GM21576 (cell line): ENCODE data around the gene MRPL32.

Experiments used
- ATAC-seq: cut with Tn5 transposase; IDR thresholded peaks from one replicate; pipeline ENCODE4 v1.9.1; 2021; ENCODE audit warnings: mild to moderate bottlenecking, moderate library complexity; ENCODE audit not compliant: unreplicated experiment

Gene MRPL32

DNA sequence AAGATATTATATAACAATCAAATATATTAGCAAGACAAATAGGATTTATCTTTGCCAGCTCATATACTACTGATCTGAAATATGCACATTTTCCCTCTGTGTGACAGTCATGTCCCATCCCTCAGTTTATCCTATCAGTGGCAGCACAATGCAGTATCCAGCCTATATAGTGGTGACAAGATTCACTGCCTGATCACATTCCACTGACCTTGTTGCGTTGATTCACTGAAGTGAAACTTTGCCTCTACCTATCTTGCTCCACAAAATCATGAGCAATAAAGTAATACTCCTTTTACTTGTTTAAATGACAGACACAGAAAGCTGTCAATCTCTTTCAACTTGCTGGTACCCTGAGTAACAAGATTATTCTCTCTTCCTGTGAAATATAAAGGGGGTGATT lies 6.5 kb upstream of the MRPL32 start:
- ATAC-seq, result no peak

DNA sequence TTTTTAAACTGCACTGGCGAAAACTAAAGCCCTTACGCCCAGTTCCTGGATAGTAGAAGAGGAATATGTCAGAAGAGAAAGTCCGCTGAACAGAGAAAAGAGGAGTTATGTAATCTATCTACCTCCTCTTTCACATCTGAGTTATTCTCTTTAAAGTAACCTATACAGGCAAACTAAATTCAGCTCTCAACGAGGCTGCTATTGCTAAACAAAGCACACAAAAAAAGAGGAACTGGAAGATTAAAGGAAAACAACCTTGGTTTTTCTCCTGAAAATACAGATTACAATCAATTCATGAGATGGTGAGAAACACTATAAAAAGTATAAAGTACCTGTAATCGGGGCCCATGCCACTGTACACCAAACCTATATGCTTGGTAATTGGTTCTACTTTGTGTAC lies 6.0 kb upstream of the MRPL32 start:
- ATAC-seq, result no peak

DNA sequence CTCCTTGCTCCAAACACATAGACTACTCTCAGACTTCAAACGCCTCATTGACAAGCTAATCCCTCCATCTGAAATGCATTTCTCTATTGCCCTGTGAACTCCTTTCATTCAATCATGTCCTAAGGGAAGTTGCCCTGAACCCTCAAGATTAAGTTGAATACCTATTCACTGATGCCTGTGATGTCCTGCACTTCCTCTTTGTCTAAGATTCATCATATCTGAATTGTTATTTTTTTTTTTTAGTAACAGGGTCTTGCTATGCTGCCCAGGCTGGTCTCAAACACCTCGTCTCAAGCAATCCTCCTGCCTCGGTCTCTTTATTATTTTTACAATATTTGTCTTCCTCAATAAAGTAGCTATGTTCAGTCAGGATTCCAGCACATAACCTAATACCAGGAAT lies 3.4 kb upstream of the MRPL32 start:
- ATAC-seq, result no peak

DNA sequence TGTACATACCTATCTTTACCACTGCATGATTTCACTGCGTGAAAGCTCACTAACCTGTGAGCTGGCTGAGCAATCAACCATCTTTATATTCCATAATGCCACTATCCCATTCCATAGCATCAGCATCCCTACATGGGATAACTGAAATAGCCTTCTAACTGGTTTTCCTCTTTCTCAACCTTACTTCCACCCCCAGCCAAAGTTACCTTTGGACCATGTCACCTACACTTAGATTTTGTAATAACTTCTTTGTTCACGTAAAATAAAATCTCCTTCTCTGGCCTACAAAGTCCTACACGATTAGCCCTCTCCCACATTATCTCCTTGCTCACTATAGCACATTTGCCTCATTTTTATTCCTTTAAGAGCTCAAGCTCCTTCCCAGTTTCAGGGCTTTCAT lies 2.7 kb upstream of the MRPL32 start:
- ATAC-seq, result no peak

DNA sequence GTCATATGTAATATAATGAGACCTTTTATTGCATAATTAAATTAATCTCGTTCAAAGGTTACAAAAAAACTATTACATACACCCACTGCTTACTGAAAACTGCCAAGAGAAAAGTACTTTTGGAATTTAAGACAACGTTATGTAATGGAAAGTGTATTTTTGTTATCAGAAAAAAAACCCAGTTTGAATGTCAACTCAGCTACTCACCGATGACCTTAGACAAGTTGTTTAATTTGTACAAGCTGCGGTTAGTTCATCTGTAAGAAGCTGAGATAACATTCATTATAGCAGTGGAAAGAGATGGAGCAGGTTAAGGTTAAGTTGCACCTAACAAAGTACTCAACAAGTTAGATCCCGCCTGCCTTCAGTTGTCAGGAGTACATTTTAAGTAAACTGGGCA lies 1.3 kb upstream of the MRPL32 start:
- ATAC-seq, result no peak

DNA sequence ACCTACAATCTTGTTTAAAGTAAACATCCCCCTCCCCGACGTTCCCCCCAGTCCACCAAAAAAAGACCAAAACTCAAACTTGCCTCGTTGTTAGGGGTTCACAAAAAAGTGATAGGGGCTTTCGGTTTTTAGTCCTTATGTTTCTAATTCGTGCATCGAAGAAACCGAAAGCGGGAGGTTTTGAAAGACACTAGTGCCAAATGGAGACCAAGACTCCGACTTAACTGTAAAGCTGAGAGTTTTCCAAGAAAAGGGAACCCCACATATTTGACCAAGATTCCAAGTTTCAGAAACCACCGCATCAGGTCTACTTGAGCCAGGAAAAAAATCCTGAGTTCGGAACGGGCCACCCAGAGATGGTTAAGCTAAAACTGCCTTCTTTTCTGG lies 736 bp upstream of the MRPL32 start:
- ATAC-seq, result no peak

DNA sequence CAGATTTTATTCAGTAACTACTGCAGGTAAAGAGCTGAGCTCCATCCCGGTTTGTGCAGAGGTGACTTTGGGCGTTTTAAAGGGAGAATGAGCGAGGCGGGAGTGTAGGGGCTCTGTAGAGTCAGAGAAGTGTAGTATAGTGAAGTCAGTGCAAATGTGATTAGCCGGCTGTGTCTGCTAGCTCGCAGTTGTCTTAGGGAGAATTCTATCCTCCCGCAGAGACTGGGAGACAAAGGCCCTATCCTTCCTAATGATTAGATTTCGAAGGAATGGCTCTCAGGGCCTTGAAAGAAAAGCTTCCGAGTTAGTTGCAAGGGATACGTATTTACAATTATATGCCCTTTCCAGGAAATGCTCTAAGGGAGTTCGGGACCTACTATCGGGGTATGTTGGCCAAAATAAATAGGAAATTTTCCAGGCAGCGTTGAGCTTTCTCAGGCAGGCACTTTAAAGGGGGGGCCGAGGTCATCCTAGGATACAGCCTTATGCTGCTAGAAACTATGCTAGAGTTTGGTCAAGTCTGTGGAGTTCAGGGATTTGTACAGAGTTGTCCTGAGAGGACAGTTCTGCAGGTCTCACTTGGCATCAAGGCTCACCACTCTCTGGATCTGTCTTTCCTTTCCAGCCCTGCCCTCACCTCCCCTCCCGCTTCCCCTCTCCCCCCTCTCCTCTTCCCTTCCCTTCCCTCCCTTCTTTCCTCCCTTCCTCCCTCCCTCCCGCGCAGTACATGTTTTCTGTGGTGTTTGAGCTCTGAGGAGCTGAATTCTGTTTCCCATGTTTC lies 825 bp downstream of the MRPL32 start:
- ATAC-seq, result no peak

DNA sequence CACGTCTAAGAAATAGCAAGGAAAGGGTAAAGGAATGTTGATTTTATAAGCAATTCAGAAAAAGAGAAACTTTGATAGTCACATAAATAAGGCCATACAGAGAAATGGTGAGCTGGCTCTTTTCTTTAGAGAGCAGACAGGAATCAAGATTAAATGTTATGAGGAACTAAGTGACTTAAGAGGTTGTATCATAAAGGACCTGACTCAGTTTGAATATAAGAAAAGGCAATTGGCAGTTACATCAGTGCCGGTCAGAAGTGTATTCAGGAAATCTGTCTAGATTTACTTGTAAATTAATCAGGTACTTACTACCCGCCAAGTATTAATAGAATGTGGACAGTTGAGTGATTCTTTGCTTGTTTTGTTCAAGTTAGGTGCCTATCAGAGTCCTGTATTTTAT lies 2.1 kb downstream of the MRPL32 start:
- ATAC-seq, result no peak

DNA sequence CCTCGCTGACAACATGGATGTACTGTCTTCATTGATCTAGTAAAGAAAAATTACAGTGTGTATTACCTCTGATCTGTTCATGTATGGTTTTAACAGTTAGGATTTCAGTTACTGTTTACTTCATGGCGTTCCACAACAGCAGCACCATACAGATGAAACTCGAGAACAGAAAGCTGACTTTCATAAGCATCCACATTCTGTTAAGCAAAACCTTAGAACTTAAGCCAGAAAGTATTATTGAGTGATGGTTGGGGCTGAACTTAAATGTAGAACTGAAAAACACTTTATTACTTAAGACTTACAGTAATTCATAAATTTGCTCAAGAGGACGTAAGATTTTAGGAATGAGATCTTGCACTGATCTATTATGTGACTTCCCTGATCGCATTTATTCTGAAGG lies 3.7 kb downstream of the MRPL32 start:
- no peak for ATAC-seq

DNA sequence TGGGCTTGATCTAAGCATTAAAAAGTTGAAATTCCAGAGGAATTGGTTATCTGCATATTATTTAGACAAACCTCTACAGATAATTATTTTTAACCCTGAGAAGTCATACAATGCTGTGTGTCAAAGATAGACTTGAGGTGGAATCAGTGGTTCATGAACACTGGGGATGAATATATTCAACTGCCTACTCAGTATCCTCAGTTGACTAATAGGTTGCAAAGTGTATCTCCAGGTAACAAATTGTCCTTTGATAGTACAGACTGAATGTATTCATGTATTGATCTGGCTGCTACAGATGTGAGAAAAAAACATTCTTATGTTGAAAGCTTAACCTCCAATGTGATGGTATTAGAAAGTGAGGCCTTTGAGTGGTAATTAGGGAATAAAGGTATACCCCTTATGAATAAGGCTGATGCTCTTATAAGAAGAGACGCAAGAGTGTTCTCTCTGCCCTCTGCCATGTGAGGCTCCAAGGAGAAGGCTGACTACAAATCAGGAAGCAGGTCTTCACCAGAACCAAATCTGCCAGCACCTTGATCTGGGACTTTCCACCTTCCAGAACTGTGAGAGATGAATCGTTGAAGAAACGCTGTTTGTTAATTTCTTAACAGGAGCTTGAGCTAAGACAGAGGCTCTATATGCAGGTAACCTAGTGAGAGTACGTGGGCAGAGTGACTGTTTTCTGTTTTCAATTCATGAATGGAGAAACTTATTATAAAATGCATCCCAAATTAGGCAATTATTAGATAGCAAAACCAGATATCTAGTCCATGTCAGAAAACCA lies 7.5 kb downstream of the MRPL32 start:
- no peak for ATAC-seq

DNA sequence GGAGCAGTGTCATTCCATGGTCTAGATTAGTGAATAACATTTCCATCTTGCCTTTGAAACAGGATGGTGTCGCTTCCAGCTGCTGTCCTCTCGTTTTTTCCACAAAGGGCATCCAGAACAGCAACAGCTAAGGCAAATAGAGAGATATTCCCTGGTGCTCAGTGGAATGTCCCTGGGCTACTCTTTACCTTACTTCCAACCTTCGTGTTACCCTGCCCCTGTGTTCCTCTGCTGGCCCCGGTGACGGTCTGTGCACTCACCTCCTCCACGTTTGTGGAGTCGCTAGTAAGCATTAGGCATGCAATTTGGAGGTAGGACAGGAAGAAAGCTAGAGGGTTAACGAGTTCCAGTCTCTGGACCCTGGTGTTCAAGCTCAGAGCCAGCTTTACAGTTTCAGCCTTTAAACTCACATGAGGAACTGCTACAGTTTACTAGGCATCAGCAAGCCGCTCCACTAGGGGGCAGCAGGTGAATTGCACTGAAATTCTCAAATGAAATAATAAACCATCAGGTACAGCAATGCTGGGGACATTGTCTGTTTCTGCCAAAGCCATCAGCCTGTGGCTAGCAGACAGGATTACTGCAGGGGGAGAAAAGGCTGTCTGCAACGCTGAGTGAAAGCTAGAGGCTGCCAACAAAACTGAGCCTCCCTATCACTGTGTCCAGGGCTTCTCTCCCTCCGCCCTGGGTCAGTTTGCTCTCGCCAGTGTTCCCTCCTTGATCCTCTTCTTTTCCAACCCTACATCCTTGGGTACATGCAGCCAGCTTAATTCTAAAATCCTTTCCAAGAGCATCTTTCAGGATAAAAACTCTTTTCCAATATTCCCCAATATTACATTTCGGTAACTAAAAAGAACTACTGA lies 9.0 kb downstream of the MRPL32 start:
- no peak for ATAC-seq

DNA sequence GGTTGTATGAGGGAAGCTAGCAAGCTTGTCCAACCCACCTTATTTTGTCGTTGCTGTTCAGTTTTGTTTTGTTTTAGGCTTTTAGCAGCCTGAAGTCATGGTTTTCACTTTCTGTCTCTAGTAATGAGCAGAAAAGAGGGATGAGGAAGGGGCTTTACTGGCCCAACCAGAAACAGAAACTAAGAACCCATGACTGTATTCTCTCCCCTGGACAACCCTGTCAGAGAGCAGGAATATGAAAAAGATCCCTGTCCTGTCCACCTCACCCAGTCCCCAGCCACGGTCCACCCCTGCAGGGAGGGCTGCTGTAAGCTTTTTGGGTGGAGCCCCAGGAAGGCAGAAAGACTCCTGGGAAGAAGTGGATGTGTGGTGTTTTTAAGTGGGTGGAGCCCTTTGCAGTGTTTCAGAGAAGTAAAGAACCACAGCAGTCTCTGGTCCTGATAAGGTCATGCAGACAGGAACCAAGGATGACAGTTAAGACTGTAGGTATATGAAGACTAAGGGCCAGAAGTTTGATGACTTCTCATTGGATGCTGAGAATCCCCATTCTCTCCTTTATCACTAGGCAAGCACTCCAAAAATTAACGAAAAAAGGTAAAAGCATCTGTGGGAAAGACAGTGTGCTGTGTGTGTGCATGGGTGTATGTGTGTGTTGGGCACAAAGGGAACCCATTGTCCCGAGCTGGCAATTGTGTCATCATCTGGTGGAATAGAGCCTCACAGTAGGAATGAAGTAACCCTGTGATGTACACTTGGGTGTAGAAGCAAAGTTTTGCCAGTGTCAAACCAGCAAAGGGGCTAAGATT lies 13.8 kb downstream of the MRPL32 start:
- ATAC-seq, result peak; percentile 81

DNA sequence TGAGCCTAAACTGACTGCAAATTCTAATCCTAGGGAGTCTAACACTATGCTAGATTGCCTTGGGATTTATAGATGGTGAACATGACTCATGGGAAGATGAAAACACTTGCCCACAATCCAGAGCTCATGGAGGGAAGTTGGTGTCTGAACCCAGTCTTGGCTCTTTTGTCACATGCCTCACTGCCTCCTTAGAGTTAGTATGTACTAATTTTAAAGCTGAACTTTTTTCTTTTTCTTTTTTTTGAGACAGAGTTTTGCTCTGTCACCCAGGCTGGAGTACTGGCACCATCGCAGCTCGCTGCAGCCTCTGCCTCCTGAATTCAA lies 14.4 kb downstream of the MRPL32 start:
- no peak for ATAC-seq

DNA sequence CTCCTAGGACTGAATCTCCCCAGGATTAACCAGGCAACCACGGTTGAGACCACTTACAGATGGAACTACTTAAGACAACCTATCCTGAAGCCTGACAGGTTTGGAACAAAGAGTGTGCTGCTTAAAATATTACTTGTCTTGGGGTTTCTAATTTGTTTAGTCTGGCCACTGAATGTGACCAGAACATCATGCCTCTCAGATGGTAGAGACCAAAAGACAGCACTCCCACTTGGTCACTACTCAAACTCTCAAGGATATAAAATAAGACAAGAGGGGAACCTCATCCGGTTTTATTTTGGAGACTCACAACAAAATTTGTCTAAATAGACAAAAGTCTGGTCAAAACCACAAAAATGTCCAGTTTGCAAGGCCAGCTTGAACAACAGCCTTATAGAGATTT lies 15.3 kb downstream of the MRPL32 start:
- ATAC-seq, result no peak

DNA sequence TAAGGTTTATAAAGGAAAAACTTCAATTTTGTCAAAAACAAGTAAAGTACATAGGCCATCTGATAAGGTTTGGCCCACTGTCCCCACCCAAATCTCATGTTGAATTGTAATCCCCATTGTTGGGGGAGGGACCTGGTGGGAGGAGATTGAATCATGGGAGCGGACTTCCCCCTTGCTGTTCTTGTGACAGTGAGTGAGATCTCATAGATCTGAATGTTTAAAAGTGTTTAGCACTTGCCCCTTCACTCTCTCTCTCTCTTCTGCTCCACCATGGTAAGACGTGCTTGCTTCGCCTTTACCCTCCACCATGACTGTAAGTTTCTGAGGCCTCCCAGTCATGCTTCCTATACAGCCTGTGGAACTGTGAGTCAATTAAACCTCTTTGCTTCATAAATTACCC lies 18.2 kb downstream of the MRPL32 start:
- ATAC-seq, result no peak

DNA sequence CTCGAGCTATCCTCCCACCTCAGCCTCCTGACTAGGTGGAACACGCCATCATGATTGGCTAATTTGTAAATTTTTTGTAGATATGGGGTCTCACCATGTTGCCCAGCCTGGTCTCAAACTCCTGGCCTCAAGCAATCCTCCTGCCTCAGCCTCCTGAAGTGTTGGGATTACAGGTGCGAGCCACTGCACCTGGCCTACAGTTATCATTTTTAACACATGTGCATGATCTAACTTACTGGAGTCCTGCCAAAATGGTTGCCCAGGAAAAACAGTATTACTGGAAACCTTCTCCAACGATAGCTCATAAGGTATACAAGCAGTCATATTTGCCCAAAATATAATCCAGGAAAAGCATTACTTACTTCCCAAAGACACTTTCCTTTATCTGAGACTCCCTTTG lies 20.2 kb downstream of the MRPL32 start:
- ATAC-seq, result no peak

DNA sequence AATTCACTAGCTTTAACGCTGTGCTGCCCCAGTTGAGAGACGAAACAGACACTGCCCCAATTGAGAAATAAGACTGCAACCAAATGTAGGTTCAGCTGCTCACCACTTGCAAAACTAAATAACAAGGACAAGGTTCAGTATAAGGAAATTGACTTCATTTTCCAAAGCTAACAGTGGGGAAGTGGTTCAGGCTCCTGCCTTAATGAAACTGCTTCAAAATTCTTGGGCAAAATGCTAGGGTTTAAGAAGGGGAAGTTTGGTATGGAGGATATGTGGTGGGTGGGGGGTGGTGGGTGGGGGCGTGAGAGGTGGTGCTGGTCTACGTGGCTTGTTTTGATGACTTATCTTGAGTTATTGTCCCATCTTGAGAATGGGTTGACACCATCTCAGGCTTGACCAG lies 21.8 kb downstream of the MRPL32 start:
- no peak for ATAC-seq

DNA sequence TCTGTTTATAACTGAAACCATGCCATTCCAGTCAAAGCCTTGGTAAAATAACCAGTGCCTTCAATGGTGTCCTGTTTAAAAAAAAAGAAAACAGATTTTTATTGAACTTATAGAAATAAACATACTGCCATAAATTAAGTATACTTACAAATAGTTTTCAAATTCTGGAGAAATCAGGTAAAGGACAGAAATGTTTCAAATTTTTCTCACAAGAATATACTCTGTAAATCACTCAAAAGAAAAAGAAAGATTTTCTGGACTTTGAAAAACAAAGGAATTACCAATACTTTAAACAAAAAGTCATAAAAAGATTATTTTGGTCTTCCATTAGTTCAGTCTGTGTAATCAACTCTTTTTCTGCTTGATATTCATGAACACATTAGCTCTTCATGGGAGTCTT lies 23.9 kb downstream of the MRPL32 start:
- no peak for ATAC-seq

DNA sequence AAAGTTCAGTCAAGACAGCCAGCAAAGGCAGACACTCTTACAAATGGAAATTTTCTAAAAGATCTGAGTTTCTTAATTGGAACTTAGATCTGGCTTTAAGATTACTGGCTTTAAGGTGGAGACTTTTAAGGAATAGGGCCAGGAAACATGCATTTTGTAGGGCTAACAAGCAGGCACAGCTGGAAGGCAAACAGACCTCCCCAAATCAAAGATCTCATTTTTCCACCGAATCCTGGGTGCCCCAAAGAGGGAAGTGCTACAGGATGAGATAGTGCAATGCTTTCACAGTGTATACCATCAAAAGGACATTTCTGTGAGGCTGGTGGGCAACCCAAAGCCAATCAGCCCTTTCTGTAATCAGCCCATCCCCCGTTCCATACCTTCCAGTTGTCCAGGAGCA lies 27.4 kb downstream of the MRPL32 start:
- no peak for ATAC-seq

DNA sequence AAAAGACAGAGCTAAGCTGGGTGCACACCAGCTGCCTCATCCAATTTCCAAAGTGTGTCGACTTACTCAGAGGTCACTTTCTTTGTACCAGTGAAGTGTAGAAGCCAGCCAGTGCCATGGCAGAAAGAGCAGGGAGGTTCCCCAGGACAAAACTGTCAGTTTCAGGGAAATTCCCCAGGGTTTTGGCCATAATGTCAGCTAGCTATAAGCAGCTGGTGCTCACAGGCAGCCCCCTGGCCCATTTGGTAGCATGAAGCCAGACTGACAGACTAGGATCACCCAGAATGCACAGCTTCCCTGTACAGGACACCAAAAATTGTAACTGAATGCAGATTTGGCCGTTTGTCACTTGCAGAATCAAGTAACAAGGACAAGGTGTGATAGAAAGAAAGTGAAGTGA lies 28.6 kb downstream of the MRPL32 start:
- no peak for ATAC-seq

DNA sequence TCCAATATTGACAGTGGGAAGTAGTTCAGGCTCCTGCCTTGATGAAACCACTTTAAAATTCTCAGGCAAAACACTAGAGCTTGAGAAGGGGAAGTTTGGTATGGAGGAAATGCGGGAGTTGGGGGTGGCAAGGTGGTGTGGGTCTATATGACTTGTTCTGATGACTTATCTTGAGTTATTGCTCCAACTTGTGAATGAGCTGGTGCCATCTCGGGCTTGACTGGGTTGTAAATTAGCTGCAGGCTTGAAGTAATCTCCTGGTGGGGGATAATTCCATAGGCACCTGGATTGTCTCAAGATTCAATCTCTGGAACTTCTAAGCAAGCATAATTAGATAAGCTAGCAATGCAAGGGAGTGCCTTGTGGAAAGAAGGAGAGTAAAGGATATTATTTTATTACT lies 29.0 kb downstream of the MRPL32 start:
- ATAC-seq, result no peak
